ES-I3 (cell line): ENCODE data around the gene GNB1L.

ENCODE experiments used
- H3K36me3 ChIP-seq: 2 replicates; pipeline ENCODE4 v1.6.1; 2013; ENCODE audit warnings: mild to moderate bottlenecking, low read length, control low read depth, moderate library complexity; ENCODE audit not compliant: insufficient read depth
- H3K4me1 ChIP-seq: 2 replicates; pipeline ENCODE4 v1.6.1; 2013; ENCODE audit warnings: mild to moderate bottlenecking, control low read depth, low read length; ENCODE audit not compliant: insufficient read depth
- H3K9ac ChIP-seq: 2 replicates; pipeline ENCODE4 v1.6.1; 2013; ENCODE audit warnings: low read depth, mild to moderate bottlenecking, low read length, moderate library complexity
- H3K9me3 ChIP-seq: 2 replicates; pipeline ENCODE4 v1.6.1; 2013; ENCODE audit warnings: mild to moderate bottlenecking, low read length, moderate library complexity; ENCODE audit not compliant: control insufficient read depth, insufficient read depth

GNB1L gene

DNA sequence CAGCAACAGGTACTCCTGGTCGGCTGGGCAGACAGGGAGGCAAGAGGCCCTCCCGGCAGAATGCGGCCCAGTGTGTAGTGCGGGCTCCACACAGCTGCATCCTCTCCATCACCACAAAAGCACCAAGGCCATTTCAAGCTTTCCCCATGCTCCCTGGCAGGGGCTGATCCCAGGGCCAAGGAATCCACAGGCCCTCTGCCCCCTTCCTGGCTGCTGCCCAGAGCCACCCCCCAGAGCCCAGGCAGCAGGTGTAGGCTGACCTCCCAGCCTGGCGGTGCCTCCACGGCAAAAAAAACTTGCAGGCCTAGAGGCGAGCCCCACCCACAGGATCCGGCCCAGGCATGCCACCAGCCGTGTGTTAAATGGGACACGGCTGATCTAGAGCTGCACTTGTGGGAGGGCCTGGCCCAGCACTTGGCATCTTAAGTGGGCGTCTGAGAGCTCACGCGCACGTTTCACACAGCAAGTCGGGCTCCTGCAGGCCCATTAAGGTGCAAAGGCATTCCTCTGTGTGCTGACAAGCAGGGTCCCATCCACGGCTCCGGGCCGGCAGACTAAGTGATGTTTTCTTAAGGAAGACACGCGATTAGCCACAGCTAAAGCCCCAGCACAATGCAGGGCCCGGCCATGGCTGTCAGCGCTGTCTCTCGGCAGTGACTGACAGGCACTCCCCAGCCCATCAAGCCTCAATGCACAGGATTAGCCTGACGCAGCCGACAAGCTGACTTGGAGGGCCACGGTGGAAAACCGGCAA lies 19.8 kb upstream of the GNB1L start:
- H3K4me1 ChIP-seq, result peaks cover 3% of the 10 kb centered on the region; the same call in 1 of the 2 replicates
- H3K9me3 ChIP-seq, result no peaks in the 10 kb centered on the region
- H3K9ac ChIP-seq, result no peak overlapping the region
- peaks cover 15% of the 10 kb centered on the region for H3K36me3 ChIP-seq

DNA sequence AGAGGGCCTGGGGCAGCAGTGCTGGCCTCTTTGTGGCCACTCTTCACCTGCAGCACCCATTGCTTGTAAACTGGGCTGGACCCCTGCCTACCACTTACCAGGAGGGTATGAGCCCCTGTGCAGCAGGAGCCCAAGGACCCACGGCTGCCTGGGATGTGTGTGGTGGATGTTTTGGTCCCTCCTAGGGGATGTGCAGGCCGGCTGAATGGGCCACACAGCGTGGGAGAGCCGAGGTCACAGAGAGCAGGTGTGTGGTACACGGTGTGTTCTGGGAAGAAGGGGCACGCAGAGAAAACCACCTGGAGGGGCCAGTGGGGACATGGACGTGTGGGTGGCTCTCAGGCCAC lies 19.3 kb upstream of the GNB1L start:
- Histone ChIP-seq H3K36me3 (peaks cover 15% of the 10 kb centered on the region), H3K9ac (no peak overlapping the region), H3K9me3 (no peaks in the 10 kb centered on the region), H3K4me1 (peaks cover 3% of the 10 kb centered on the region; the same call in 1 of the 2 replicates)

- peaks cover 7% of the 10 kb centered on the region; the same call in 1 of the 2 replicates for H3K4me1 ChIP-seq
- no peak overlapping the region for H3K9ac ChIP-seq
- H3K9me3 ChIP-seq, result no peaks in the 10 kb centered on the region
- peaks cover 14% of the 10 kb centered on the region for H3K36me3 ChIP-seq
Observed at GRCh38 chr22:19873138-19873959, 18.7 kb upstream of the GNB1L start.

DNA sequence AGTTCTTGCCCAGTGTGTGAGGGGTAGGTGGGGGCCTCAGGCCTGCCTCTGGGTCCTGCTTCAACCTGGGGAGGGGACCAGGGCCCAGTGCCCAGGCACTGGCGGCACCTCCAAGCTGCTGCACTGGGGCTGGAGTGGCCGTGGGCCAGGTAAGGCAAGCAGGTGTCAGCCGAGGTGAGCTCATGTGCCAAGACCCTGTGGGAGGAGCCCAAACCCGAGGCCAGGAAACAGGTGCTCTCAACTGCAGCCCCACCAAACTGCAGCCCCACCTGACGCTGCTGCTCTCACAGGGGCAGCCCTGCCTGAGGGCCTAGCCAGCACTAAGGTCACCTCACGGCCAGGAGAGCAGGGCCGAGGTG lies 18.1 kb upstream of the GNB1L start:
- Histone ChIP-seq H3K9ac (no peak overlapping the region), H3K4me1 (peaks cover 5% of the 10 kb centered on the region; the same call in 1 of the 2 replicates), H3K36me3 (peaks cover 8% of the 10 kb centered on the region; the same call in 1 of the 2 replicates), H3K9me3 (no peaks in the 10 kb centered on the region)

DNA sequence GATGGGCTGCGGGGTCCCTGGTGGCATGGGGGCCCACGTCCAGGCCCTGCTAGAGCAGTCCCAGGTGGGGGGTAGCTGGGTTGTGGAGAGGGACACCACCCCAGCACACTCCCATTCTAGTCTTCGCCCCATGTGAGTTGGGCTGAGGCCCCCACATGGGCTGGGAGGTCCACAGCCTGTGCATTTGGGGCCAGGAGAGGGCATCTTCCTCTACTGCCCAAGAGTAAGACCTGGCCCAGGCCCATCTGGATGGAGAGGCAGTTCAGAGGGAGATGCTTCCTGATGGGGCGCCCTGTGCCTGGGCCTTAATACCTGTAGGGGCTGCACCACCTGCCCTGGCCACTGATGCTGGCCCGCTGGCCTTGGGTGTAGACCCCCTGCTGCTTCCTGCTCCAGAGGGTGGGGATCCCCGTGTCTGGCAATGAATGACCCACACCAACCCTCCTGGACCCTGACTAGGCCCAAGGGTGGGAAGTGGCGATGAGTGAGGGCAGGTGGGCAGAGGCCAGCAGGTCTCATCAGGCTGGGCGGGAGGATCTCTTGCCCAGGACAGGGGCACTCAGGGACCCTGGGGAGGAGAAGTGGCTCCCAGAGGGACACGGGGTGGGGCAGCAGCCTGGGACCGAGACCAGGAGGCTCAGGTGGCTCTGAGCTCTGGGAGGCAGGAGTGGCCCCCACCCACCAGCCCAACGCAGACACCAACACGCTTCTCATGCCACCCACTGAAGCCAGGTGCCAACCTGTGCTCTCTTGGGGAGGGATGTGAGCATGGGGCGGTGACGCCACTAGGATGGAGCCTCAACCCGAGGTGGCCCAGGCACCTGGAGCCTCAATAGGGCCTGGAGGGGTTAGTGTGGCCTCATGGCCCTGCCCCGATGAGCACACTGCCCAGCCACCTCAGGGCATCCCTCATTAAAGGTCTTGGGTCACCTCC lies 17.4 kb upstream of the GNB1L start:
- Histone ChIP-seq H3K9ac (no peak overlapping the region), H3K4me1 (peaks cover 5% of the 10 kb centered on the region; the same call in 1 of the 2 replicates), H3K36me3 (peaks cover 3% of the 10 kb centered on the region; the same call in 1 of the 2 replicates), H3K9me3 (no peaks in the 10 kb centered on the region)

DNA sequence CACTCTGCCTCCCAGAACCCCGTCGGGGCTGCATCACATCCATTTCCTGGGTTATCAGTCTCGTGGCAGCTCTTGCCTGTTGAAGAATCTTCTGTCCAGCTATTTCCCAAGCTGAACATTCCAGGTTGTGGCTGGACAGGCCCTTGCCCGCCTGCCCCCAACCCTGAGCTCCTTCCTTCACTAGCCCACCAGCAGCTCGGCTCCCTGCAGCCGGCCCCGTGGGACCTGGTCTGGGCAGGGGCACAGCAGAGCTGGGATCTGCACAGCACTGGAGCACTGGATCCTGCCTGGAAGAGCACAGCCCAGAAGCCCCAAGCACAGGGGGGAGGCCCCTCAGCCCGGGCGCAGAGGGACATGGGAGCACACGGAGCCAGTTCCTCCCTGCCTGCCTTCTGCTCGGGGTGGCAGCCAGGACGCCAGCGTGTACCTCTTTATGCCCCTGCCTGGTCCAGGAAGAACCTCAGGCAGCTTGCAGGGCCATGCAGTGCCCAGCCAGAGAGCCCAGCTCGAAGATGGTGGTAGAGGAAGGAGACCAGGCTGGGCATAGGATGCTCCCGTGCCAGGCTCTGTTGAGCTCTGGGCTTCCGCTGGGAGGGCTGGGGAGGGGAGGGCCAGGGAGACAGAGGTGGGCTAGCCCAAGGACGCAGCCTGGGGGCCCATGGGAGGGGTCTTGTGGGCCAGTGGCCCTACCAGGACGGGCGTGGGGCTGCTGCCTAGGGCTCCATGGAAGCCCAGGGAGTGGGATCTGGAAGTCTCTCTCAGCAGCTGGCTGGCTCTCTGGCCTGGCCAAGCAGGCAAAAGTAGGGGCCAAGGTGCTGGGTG lies 16.6 kb upstream of the GNB1L start:
- peaks cover 2% of the 10 kb centered on the region; the same call in 1 of the 2 replicates for H3K36me3 ChIP-seq
- no peak overlapping the region for H3K9ac ChIP-seq
- no peaks in the 10 kb centered on the region for H3K9me3 ChIP-seq
- H3K4me1 ChIP-seq, result peaks cover 5% of the 10 kb centered on the region; the same call in 1 of the 2 replicates

DNA sequence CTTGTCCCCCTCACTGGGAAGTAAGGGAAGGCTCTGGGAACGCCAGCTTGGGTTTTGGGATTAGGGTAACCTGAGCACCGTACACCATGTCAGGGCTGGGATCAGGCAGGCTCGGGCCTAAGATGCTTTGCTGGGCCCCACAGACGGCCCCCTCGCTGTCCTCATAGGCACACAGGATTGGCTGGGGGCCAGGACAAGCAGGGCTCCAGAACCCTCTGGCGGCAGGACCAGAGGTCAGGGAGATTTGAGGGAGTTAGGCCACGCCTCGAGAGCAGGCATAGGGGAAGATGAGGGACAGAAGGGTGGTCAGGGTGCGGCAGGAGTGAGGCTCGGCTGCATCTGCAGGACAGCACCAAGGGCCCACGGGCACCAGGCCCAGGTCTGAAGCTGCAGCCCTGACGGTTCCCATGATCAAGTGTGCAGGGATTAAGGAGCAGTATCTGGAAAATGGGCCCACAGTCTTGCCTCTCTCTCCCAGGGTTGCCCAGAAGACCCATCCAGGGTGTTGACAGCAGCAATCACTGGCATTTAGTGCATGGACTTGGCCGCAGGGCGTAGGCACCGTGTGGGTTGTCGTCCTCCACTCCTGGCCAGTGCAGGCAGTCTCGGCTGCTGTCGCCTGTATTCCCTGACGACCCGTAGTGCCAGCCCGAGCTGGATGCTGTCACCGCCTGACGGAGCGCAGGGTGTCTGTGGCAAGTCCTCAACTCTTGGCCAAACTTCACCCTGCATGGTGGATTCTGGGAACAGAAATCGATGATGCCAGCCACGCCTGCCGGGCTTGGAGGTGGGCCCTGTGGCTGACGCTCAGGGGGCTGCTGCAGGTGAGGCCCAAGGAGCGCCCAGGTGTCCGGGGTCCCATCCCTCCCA lies 15.7 kb upstream of the GNB1L start:
- Histone ChIP-seq H3K9ac (no peak overlapping the region), H3K36me3 (no peaks in the 10 kb centered on the region), H3K9me3 (no peaks in the 10 kb centered on the region), H3K4me1 (peaks cover 5% of the 10 kb centered on the region; the same call in 1 of the 2 replicates)

DNA sequence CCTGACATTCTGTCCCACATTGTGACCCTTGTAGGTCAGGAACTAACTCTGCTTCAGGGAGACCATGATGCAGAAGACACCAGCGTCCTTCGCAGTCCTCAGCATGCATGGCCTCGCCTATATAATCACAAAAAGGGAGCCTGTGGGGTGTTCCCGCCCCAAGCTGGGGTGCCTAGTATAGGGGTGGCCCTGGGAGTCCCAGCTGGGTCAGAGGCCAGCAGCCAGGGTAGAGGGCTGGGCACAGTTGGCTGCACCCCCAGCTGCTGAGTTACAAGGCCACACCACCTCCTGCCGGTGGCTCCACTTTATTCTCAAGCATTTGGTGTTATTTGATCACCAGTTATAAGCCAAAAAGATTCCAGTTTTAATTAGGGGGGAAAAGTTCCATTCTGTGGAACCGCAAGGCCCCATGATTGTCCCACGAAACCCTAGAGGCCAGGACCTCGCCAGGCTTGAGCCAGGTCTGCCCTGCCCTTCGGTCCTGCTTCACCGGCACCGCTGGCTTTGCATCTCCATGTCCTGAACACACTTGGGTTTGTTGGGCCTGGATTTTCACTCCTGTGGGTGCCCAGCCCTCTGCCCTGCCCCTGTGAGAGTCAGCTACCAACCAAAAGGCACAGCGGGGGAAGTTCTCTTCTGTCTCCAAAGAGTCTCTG lies 15.0 kb upstream of the GNB1L start:
- no peaks in the 10 kb centered on the region for H3K9me3 ChIP-seq

GRCh38 chr22:19868773-19869471 lies 14.2 kb upstream of the GNB1L start:
- no peak overlapping the region for H3K9ac ChIP-seq
- H3K4me1 ChIP-seq, result peaks cover 5% of the 10 kb centered on the region; the same call in 1 of the 2 replicates
- no peaks in the 10 kb centered on the region for H3K9me3 ChIP-seq
- H3K36me3 ChIP-seq, result no peaks in the 10 kb centered on the region

More for the DNA sequence above, 15.0 kb upstream of the GNB1L start:
- Histone ChIP-seq H3K9ac (no peak overlapping the region), H3K4me1 (peaks cover 5% of the 10 kb centered on the region; the same call in 1 of the 2 replicates), H3K36me3 (no peaks in the 10 kb centered on the region)

- H3K9ac ChIP-seq, result no peak overlapping the region
- H3K4me1 ChIP-seq, result peaks cover 5% of the 10 kb centered on the region; the same call in 1 of the 2 replicates
Observed at GRCh38 chr22:19868333-19868732, 13.7 kb upstream of the GNB1L start.

GRCh38 chr22:19867617-19868016 lies 12.9 kb upstream of the GNB1L start:
- Histone ChIP-seq H3K9ac (no peak overlapping the region), H3K9me3 (no peaks in the 10 kb centered on the region), H3K36me3 (no peaks in the 10 kb centered on the region)

More at GRCh38 chr22:19868333-19868732, 13.7 kb upstream of the GNB1L start:
- Histone ChIP-seq H3K36me3 (no peaks in the 10 kb centered on the region), H3K9me3 (no peaks in the 10 kb centered on the region)

DNA sequence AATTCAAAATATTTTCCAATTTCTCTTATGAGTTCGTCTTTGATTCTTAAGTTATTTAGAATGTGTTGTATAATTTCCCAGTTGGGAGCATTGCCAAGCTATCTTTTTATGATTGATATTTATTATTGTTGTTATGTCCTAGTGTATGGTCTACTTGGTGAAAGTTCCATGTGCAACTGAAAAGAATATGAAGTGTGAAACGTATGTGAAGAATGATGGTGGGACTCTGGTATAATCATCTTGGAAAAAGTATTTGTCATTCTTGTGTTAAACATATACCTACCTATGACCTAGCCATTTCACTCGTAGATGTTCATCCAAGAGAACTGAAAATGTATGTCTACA lies 12.0 kb upstream of the GNB1L start:
- Histone ChIP-seq H3K4me1 (peaks cover 5% of the 10 kb centered on the region; the same call in 1 of the 2 replicates), H3K9ac (no peak overlapping the region), H3K9me3 (no peaks in the 10 kb centered on the region), H3K36me3 (no peaks in the 10 kb centered on the region)

More at GRCh38 chr22:19867617-19868016, 12.9 kb upstream of the GNB1L start:
- H3K4me1 ChIP-seq, result peaks cover 5% of the 10 kb centered on the region; the same call in 1 of the 2 replicates
